ENCODE measurements around the gene TMEM266.

TMEM266 gene

DNA sequence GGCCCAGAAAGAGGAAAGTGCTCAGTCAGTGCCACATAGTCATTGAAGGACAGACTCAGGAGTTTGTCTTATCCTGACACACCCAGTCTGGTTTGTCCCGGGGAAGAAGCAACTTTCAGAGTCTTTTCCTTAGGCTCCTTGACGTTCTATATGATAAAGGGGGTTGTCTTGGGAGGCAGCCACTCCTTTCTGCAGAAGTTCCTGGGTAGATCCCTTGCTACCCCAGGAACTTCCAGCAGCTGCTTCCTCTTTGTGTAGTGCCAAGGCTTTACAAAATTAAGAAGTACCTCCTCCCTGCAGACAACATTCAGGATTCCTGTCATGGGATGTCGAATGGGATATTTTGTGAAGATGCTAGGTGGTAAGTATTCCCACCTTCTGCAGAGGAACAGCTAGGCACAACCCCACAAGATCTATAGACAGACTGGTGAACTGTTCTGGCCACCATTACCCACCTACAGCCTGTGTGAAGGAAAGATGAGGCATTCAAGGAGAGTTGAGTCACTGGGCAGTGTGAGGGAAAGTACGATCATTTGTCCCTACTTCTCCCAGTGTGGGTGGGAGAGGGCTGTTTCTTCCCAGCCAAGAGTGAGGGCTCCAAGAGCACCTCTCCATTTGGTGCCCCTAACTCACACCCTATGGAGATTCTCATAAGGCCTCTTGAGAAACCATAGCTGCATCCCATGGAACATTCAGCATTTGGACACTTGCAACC lies 11.3 kb downstream of the TMEM266 start:
- H3K4me3 ChIP-seq (ENCODE audit: low read depth, low read length), result no peak overlapping the region
- TF ChIP-seq, protein P1, sequence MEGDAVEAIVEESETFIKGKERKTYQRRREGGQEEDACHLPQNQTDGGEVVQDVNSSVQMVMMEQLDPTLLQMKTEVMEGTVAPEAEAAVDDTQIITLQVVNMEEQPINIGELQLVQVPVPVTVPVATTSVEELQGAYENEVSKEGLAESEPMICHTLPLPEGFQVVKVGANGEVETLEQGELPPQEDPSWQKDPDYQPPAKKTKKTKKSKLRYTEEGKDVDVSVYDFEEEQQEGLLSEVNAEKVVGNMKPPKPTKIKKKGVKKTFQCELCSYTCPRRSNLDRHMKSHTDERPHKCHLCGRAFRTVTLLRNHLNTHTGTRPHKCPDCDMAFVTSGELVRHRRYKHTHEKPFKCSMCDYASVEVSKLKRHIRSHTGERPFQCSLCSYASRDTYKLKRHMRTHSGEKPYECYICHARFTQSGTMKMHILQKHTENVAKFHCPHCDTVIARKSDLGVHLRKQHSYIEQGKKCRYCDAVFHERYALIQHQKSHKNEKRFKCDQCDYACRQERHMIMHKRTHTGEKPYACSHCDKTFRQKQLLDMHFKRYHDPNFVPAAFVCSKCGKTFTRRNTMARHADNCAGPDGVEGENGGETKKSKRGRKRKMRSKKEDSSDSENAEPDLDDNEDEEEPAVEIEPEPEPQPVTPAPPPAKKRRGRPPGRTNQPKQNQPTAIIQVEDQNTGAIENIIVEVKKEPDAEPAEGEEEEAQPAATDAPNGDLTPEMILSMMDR (IDR thresholded peaks at IDR 0.05; ENCODE audit: low read depth, low read length), result no peak

DNA sequence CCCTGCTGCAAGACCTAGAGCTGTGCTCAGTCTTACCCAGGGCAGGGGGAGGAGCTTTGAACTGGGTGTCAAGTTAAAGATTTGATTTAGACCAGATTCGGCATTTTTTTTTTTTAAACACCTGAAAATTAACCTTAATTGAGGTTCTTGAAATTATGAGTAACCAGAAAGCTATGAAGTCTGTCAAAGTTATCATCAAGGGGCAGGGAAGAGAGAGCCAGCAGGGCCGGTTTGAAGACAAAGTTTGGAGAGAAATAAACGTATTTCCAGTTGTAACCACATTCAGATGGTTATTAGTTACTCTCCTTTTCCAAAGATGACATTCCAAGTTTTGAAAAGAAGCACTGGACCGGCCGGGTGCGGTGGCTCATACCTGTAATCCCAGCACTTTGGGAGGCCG lies 12.0 kb downstream of the TMEM266 start:
- TF ChIP-seq, protein P1 (IDR thresholded peaks at IDR 0.05; ENCODE audit: low read depth, low read length), result no peak
- H3K4me3 ChIP-seq (ENCODE audit: low read depth, low read length), result no peak overlapping the region

DNA sequence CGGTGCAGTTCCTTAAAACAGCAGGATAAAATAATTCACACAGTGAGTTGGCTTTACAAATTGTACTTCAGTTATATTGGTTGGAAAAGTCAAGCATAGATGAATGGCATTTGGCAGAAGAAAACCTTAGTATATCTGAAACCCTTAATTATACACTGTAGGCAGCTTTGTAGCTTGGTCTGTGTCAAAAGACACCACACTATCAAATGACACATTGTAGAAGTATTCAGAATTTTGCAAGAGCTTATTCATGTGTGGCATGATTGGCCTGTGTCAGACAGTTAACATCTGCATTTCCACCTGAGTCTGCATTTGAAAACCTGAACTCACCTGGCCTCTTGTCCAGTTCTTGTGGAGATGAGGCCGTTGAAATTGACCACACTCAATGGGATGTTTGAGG lies 13.8 kb downstream of the TMEM266 start:
- H3K4me3 ChIP-seq (ENCODE audit: low read depth, low read length), result no peak overlapping the region
- TF ChIP-seq, protein P1 (IDR thresholded peaks at IDR 0.05; ENCODE audit: low read depth, low read length), result no peak

DNA sequence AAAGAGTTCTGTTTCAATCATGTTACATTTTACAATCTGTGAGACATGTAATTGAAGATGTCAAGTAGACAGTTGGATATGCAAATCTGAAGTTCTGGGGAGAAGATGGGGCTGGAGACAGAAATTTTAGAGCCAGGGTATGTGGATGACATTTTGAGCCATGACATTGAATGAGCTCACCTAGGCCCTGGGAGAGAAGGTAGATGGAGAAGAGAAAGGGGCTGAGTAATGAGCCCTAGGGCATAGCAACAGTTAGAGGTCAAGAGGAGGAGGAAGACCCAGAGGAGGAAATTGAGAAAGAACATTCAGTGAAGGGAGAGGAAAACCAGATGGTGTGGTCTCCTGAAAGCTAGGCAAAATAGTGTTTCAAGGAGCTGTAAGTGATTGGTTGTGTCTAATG lies 15.3 kb downstream of the TMEM266 start:
- H3K4me3 ChIP-seq (ENCODE audit: low read depth, low read length), result no peak overlapping the region
- TF ChIP-seq, protein P1 (IDR thresholded peaks at IDR 0.05; ENCODE audit: low read depth, low read length), result no peak

DNA sequence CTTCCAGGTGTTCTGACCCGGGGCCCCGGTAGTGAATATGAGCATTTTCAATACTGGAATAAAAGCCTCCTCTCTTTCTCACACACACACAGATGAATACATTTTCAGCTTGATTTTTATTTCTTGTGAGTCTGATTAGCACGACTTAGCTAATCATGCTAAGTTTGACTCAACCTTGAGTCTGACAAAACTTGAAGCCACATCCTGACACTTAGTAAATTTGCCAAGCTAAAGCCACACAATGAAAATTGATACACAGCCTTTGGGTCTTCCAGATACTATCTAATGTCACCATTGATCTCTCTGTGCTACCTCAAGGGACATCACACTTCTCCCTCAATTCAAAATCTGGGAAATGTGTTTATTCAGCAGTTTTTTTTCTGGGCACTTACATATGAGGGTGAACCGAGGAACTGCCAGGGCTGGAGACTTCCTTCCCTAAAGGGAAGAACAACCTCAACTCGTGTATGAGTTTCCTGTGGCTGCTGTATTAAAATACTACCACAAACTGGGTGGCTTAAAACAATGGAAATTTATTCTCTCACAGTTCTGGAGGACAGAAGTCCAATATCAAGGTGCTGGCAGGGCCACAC lies 18.6 kb downstream of the TMEM266 start:
- TF ChIP-seq, protein P1 (IDR thresholded peaks at IDR 0.05; ENCODE audit: low read depth, low read length), result no peak
- H3K4me3 ChIP-seq (ENCODE audit: low read depth, low read length), result no peak overlapping the region

DNA sequence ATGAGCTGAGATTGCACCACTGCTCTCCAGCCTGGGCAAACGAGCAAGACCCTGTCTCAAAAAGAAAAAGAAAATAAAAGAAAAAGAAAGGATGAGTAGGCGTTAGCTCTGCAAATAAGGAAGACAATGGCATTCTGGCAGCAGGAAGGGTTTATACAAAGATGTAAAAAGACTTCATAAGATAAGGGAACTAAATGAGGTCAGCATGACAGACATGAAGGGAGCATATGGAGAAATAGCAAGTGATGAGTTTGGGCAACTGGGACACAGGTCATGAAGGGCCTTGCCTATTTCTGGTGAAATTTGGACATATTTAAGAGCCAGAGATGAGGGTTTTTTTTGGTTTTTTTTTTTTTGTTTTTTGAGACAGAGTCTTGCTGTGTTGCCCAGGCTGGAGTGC lies 24.5 kb downstream of the TMEM266 start:
- H3K4me3 ChIP-seq (ENCODE audit: low read depth, low read length), result no peak overlapping the region
- TF ChIP-seq, protein P1 (IDR thresholded peaks at IDR 0.05; ENCODE audit: low read depth, low read length), result no peak

DNA sequence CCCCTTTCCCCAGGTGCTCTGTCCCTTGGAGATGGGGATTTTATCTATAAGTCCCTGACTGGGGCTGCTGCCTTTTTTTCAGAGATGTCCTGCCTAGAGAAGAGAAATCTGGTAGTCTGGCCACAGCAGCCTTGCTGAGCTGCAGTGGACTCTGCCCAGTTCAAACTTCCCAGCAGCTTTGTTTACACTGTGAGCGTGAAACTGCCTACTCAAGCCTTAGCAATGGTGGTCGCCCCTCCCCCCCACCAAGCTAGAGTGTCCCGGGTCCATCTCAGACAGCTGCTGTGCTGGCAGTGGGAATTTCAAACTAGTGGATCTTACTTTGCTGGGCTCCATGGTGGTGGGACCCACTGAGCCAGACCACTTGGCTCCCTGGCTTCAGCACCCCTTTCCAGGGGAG lies 38.9 kb downstream of the TMEM266 start:
- TF ChIP-seq, protein P1 (IDR thresholded peaks at IDR 0.05; ENCODE audit: low read depth, low read length), result no peak
- H3K4me3 ChIP-seq (ENCODE audit: low read depth, low read length), result no peak overlapping the region

All from WI38 (cell line).